Trophoblast cell (in vitro differentiated cells and primary cell): ENCODE results near the gene LRMDA.

Experiments used
- DNase-seq, 2 donors: peaks; one replicate each; pipeline ENCODE4 v3.0.0-alpha.2; 2016
- H2AFZ ChIP-seq: 2 replicates; pipeline ENCODE4 v1.6.1; 2013; ENCODE audit warnings: low read length, moderate library complexity, mild to moderate bottlenecking; ENCODE audit not compliant: insufficient read depth, poor library complexity
- H2AK5ac ChIP-seq: 2 replicates; pipeline ENCODE4 v1.6.1; 2013; ENCODE audit warnings: mild to moderate bottlenecking, low read length
- H2BK120ac ChIP-seq: 2 replicates; pipeline ENCODE4 v1.6.1; 2013; ENCODE audit warnings: low read length, mild to moderate bottlenecking, moderate library complexity; ENCODE audit not compliant: insufficient read depth, poor library complexity
- H2BK12ac ChIP-seq: 2 replicates; pipeline ENCODE4 v1.6.1; 2013; ENCODE audit warnings: mild to moderate bottlenecking, low read length, moderate library complexity
- H2BK5ac ChIP-seq: 2 replicates; pipeline ENCODE4 v1.6.1; 2013; ENCODE audit warnings: low read length, low read depth, moderate library complexity, mild to moderate bottlenecking; ENCODE audit not compliant: poor library complexity
- H3K14ac ChIP-seq: 2 replicates; pipeline ENCODE4 v1.6.1; 2013; ENCODE audit warnings: mild to moderate bottlenecking, low read length
- H3K18ac ChIP-seq: 2 replicates; pipeline ENCODE4 v1.6.1; 2013; ENCODE audit warnings: mild to moderate bottlenecking, low read length
- H3K23ac ChIP-seq: 2 replicates; pipeline ENCODE4 v1.6.1; 2013; ENCODE audit warnings: low read length
- H3K27ac ChIP-seq: 2 replicates; pipeline ENCODE4 v1.5.1; 2013; ENCODE audit warnings: low read depth, mild to moderate bottlenecking, inconsistent platforms, low read length, moderate library complexity
- H3K27me3 ChIP-seq: 2 replicates; pipeline ENCODE4 v1.6.1; 2013; ENCODE audit warnings: inconsistent platforms, mild to moderate bottlenecking, low read length, moderate library complexity; ENCODE audit not compliant: insufficient read depth
- H3K36me3 ChIP-seq, 2 experiments: 1 replicate in 1 of 2; 2 replicates in 1 of 2; pipeline ENCODE4 v1.6.1; 2013; ENCODE audit warnings: low read length in 2 of 2, mild to moderate bottlenecking in 2 of 2, moderate library complexity in 1 of 2; ENCODE audit not compliant: insufficient read depth in 2 of 2, control insufficient read depth in 1 of 2
- H3K4ac ChIP-seq: 2 replicates; pipeline ENCODE4 v1.6.1; 2013; ENCODE audit warnings: low read depth, mild to moderate bottlenecking, low read length, moderate library complexity
- H3K4me1 ChIP-seq, 2 experiments: 1 replicate in 1 of 2; 2 replicates in 1 of 2; pipeline ENCODE4 v1.6.1; 2013; ENCODE audit warnings: low read length in 2 of 2, mild to moderate bottlenecking in 2 of 2, moderate library complexity in 1 of 2; ENCODE audit not compliant: insufficient read depth in 2 of 2, control insufficient read depth in 1 of 2
- H3K4me2 ChIP-seq: 2 replicates; pipeline ENCODE4 v1.6.1; 2013; ENCODE audit warnings: inconsistent platforms, mild to moderate bottlenecking, low read length, moderate library complexity
- H3K4me3 ChIP-seq: 2 replicates; pipeline ENCODE4 v1.5.1; 2013; ENCODE audit warnings: mild to moderate bottlenecking, low read depth, low read length, inconsistent platforms
- H3K79me1 ChIP-seq: one replicate; pipeline ENCODE4 v1.6.1; 2013; ENCODE audit warnings: low read length
- H3K79me2 ChIP-seq: 2 replicates; pipeline ENCODE4 v1.6.1; 2013; ENCODE audit warnings: low read length, mild to moderate bottlenecking; ENCODE audit not compliant: control insufficient read depth, insufficient read depth, poor library complexity
- H3K9ac ChIP-seq: 2 replicates; pipeline ENCODE4 v1.6.1; 2013; ENCODE audit warnings: mild to moderate bottlenecking, low read length
- H3K9me3 ChIP-seq: 2 replicates; pipeline ENCODE4 v1.6.1; 2013; ENCODE audit warnings: low read depth, mild to moderate bottlenecking, control low read depth, inconsistent platforms, low read length; ENCODE audit not compliant: insufficient read depth
- H4K12ac ChIP-seq: 2 replicates; pipeline ENCODE4 v1.6.1; 2013; ENCODE audit warnings: low read depth, mild to moderate bottlenecking, low read length, moderate library complexity
- H4K8ac ChIP-seq: 2 replicates; pipeline ENCODE4 v1.6.1; 2013; ENCODE audit warnings: low read depth, mild to moderate bottlenecking, low read length, moderate library complexity
- H4K91ac ChIP-seq: one replicate; pipeline ENCODE4 v1.6.1; 2013; ENCODE audit warnings: low read depth, mild to moderate bottlenecking, low read length, moderate library complexity
- WGBS: extraction: QIAGEN DNeasy Blood & Tissue Kit; methylation state at CpG from one replicate; pipeline ENCODE4 v1.1.7; 2013; ENCODE audit warnings: missing lambda C conversion rate; ENCODE audit not compliant: insufficient read length, insufficient coverage; ENCODE audit errors: extremely low coverage; 5-methylcytosine and 5-hydroxymethylcytosine counted together

LRMDA gene

DNA sequence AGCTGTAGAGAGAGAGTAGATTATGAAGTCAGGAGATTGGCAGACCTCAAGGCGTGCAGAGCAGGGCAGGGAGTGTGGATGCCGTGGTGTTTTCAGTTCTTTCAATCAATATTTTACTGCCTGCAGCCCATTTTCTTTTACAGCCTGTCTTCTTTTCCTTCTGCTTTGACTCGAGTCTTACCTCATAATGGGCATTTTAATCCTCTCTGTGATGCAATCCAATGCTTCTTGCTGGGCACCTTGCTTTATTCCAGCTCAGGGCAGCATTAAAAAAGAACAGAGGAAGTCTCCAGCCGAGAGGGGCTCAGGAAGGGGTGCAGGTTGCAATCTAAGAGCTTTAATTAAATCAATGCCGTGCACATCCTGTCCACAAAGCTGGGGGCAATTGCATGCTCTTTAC, 839.0 kb downstream of the LRMDA start:
- Histone ChIP-seq H3K27me3 (no peaks in the 10 kb centered on the region), H2AFZ (no peak overlapping the region), H3K79me1 (no peaks in the 10 kb centered on the region), H3K9me3 (no peaks in the 10 kb centered on the region), H3K4me1 (no peaks in the 10 kb centered on the region), H2BK120ac (no peak overlapping the region), H3K36me3 (no peaks in the 10 kb centered on the region), H2AK5ac (no peak overlapping the region), H3K9ac (no peak overlapping the region), H2BK12ac (no peak overlapping the region), H3K4me2 (no peak overlapping the region), H3K27ac (no peak overlapping the region), H3K23ac (no peak overlapping the region), H4K8ac (no peak overlapping the region), H3K4ac (no peak overlapping the region), H2BK5ac (no peak overlapping the region), H3K79me2 (no peaks in the 10 kb centered on the region), H4K91ac (no peak overlapping the region), H3K18ac (no peak overlapping the region), H3K14ac (no peak overlapping the region), H3K4me3 (no peak overlapping the region), H4K12ac (no peak overlapping the region)
- no peak for DNase-seq
- no CpG with 5 or more reads among the region's 5 CpGs for WGBS

DNA sequence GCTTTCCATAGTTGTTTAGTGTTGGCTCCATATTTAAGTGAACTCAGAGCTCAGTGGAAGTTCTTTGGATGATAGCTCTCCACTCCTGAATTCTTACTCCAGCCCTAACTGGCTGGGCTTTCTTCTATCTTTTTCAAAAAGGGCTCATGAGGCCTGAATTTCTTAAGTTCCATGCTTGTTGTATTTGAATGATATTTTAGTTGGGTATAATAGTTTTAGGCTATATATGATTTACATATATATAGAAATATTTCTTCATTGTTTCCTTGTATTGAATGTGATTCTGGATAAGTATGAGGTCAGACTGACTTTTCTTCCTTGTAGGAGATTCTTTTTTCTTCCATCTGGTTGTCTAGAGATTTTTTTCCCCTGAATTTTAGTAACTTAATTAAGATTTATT, 843.5 kb downstream of the LRMDA start:
- no peak overlapping the region for H4K8ac ChIP-seq
- no peak overlapping the region for H3K18ac ChIP-seq
- H2AFZ ChIP-seq: no peak overlapping the region
- H3K9ac ChIP-seq: no peak overlapping the region
- no peak overlapping the region for H2BK12ac ChIP-seq
- H3K4ac ChIP-seq: no peak overlapping the region
- no peak overlapping the region for H3K4me3 ChIP-seq
- no peak for DNase-seq
- H2BK5ac ChIP-seq: no peak overlapping the region
- H3K23ac ChIP-seq: no peak overlapping the region
- H3K27ac ChIP-seq: no peak overlapping the region
- H3K36me3 ChIP-seq: no peaks in the 10 kb centered on the region
- H3K27me3 ChIP-seq: no peaks in the 10 kb centered on the region
- no peak overlapping the region for H2AK5ac ChIP-seq
- no peaks in the 10 kb centered on the region for H3K79me2 ChIP-seq
- no peaks in the 10 kb centered on the region for H3K79me1 ChIP-seq
- no peak overlapping the region for H3K4me2 ChIP-seq
- H2BK120ac ChIP-seq: no peak overlapping the region
- no peak overlapping the region for H4K91ac ChIP-seq
- H3K14ac ChIP-seq: no peak overlapping the region
- H3K9me3 ChIP-seq: no peaks in the 10 kb centered on the region
- H4K12ac ChIP-seq: no peak overlapping the region
- no peaks in the 10 kb centered on the region for H3K4me1 ChIP-seq

DNA sequence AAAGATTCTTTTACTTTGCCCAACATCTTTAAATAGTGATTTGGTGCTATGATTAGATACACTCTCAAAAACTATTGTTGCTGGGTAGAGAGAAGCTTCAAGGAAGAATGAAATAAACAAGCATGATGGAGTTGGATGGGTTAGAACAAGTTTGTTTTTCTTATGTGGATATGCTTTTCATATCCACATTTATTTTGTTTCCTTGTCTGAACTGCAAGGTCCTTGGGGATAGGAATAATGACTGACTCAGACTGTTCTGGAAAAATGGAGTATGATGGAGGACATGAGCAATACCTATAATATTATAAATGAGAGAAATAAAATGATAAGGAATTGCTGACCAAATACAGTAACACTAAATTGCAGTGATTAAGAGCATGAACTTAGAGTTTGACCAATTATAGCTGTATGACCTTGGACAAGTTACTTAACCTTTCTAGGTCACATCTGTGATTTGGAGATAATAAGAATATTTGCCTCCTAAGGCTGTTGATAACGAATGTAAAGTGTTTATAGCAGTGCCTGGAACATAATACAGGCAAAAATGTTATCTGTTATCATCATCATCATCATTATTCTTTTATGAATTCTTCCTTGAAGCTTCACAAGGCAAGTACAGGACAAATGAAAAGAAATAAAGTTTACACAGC, 847.5 kb downstream of the LRMDA start:
- no peak overlapping the region for H2BK12ac ChIP-seq
- no peaks in the 10 kb centered on the region for H3K4me1 ChIP-seq
- WGBS: no CpG with 5 or more reads among the region's 1 CpG
- no peak overlapping the region for H3K27ac ChIP-seq
- no peaks in the 10 kb centered on the region for H3K36me3 ChIP-seq
- H3K4me2 ChIP-seq: no peak overlapping the region
- H3K27me3 ChIP-seq: no peaks in the 10 kb centered on the region
- H4K91ac ChIP-seq: no peak overlapping the region
- H2BK120ac ChIP-seq: no peak overlapping the region
- no peak overlapping the region for H2AK5ac ChIP-seq
- DNase-seq: no peak
- H3K4me3 ChIP-seq: no peak overlapping the region
- H3K14ac ChIP-seq: no peak overlapping the region
- no peak overlapping the region for H2AFZ ChIP-seq
- no peak overlapping the region for H3K4ac ChIP-seq
- H4K12ac ChIP-seq: no peak overlapping the region
- H3K79me1 ChIP-seq: peaks cover 2% of the 10 kb centered on the region
- H3K9ac ChIP-seq: no peak overlapping the region
- peaks cover 1% of the 10 kb centered on the region for H3K9me3 ChIP-seq
- H3K23ac ChIP-seq: no peak overlapping the region
- H2BK5ac ChIP-seq: no peak overlapping the region
- no peaks in the 10 kb centered on the region for H3K79me2 ChIP-seq
- no peak overlapping the region for H3K18ac ChIP-seq
- no peak overlapping the region for H4K8ac ChIP-seq

DNA sequence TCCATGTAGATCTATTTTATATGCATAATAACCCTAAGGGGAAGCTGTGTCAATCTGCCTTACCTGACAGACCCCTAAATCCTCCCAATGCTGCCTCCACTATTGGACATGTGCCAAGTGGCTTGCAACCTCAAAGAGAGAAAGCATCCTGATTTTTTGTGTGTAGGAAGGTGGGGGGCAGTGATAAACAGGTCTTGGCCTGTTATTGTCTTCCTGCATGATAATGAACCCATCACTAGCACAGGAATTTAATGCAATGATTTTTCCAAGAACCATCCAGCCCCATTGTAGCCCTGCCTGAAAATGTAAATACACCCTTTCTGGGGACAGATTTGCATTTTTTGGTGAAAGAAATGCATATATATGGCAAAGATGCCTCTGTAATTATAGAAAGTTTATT, 850.2 kb downstream of the LRMDA start:
- H3K4me1 ChIP-seq: no peaks in the 10 kb centered on the region
- H3K4me3 ChIP-seq: no peak overlapping the region
- H2AFZ ChIP-seq: no peak overlapping the region
- H3K27ac ChIP-seq: no peak overlapping the region
- H4K91ac ChIP-seq: peak overlapping the region; percentile 13
- H3K27me3 ChIP-seq: no peaks in the 10 kb centered on the region
- H3K79me1 ChIP-seq: peaks cover 2% of the 10 kb centered on the region
- H2BK120ac ChIP-seq: no peak overlapping the region
- H3K14ac ChIP-seq: no peak overlapping the region
- H3K23ac ChIP-seq: no peak overlapping the region
- no peaks in the 10 kb centered on the region for H3K36me3 ChIP-seq
- no peak overlapping the region for H3K4me2 ChIP-seq
- H2BK12ac ChIP-seq: no peak overlapping the region
- H3K18ac ChIP-seq: no peak overlapping the region
- no peak overlapping the region for H2AK5ac ChIP-seq
- peaks cover 3% of the 10 kb centered on the region for H3K9me3 ChIP-seq
- no peak overlapping the region for H3K4ac ChIP-seq
- DNase-seq: no peak
- H2BK5ac ChIP-seq: no peak overlapping the region
- H3K79me2 ChIP-seq: no peaks in the 10 kb centered on the region
- no peak overlapping the region for H3K9ac ChIP-seq
- H4K8ac ChIP-seq: no peak overlapping the region
- no peak overlapping the region for H4K12ac ChIP-seq
